K562 (cell line): ENCODE data around the gene IMPDH2. TPM values are rescaled to one million over a fixed set of nuclear protein-coding genes. Genes with fewer than 3 reads are reported as not detected.

ENCODE experiments used
- ARID4B ChIP-seq: sonication (generic); formaldehyde crosslinking; IDR thresholded peaks from 2 replicates; pipeline ENCODE4 v1.8.0; 2022; ENCODE audit warnings: mild to moderate bottlenecking, missing genetic modification reagents
- BCLAF1 ChIP-seq, 2 experiments: fragments of 450-650 bp in 1 of 2; IDR thresholded peaks; 2 replicates each; pipeline ENCODE4 v1.6.1; 2011 to 2017; ENCODE audit warnings: low read depth in 2 of 2, antibody characterized with exemption in 1 of 2, borderline replicate concordance in 1 of 2, low read length in 1 of 2, mild to moderate bottlenecking in 1 of 2, mixed read lengths in 1 of 2; ENCODE audit not compliant: control insufficient read depth in 1 of 2
- ETV6 ChIP-seq, 3 experiments: fragments of 150-350 bp in 1 of 3; sonication (generic) in 1 of 3; formaldehyde crosslinking in 1 of 3; IDR thresholded peaks; 2 replicates each; pipeline versions ENCODE4 v1.6.1 to v1.8.0; 2014 to 2022; ENCODE audit warnings: borderline replicate concordance in 2 of 3, low read depth in 2 of 3, antibody characterized with exemption in 1 of 3, low read length in 1 of 3, mild to moderate bottlenecking in 1 of 3, missing genetic modification reagents in 1 of 3
- FOXK1 ChIP-seq: sonication (generic); formaldehyde crosslinking; IDR thresholded peaks from 2 replicates; pipeline ENCODE4 v1.8.0; 2022; ENCODE audit warnings: missing genetic modification reagents, mild to moderate bottlenecking, borderline replicate concordance
- GTF2A2 ChIP-seq: IDR thresholded peaks from 2 replicates; pipeline ENCODE4 v1.6.1; 2016; ENCODE audit warnings: mild to moderate bottlenecking, missing genetic modification characterization, missing compliant biosample characterization
- NCOA4 ChIP-seq: fragments of 450-650 bp; IDR thresholded peaks from 2 replicates; pipeline ENCODE4 v1.6.1; 2018; ENCODE audit warnings: mild to moderate bottlenecking; ENCODE audit not compliant: partially characterized antibody
- NR1H2 ChIP-seq: sonication (generic); formaldehyde crosslinking; IDR thresholded peaks from 2 replicates; pipeline ENCODE4 v1.4.0; 2020; ENCODE audit warnings: mild to moderate bottlenecking, missing genetic modification reagents
- PML ChIP-seq: IDR thresholded peaks from 2 replicates; pipeline ENCODE4 v1.6.1; 2012; ENCODE audit warnings: low read length, inconsistent platforms
- SMC3 ChIP-seq: conservative IDR thresholded peaks from 2 replicates; pipeline ENCODE4 v1.6.1; 2011; ENCODE audit warnings: low read depth, low read length, improper control_type of control experiment; ENCODE audit not compliant: insufficient read depth
- SP2 ChIP-seq: IDR thresholded peaks from 2 replicates; pipeline ENCODE4 v1.6.1; 2011; ENCODE audit warnings: mild to moderate bottlenecking, low read depth, low read length, moderate library complexity; ENCODE audit not compliant: poor library complexity, severe bottlenecking; ENCODE audit errors: extremely low read depth
- TFE3 ChIP-seq: fragments of 450-650 bp; formaldehyde crosslinking; IDR thresholded peaks from 2 replicates; pipeline ENCODE4 v1.4.0; 2020; ENCODE audit warnings: mild to moderate bottlenecking, mixed read lengths
- TOE1 ChIP-seq, 2 experiments: fragments of 450-650 bp in 1 of 2; sonication (generic) in 1 of 2; formaldehyde crosslinking in 1 of 2; IDR thresholded peaks; 2 replicates each; pipeline versions ENCODE4 v1.7.1 to v1.8.0; 2016 to 2022; ENCODE audit warnings: borderline replicate concordance in 2 of 2, mild to moderate bottlenecking in 2 of 2, antibody characterized with exemption in 1 of 2, inconsistent platforms in 1 of 2, low read depth in 1 of 2, missing genetic modification reagents in 1 of 2, moderate library complexity in 1 of 2
- ZNF121 ChIP-seq: sonication (generic); formaldehyde crosslinking; conservative IDR thresholded peaks from 2 replicates; pipeline ENCODE4 v1.8.0; 2022; ENCODE audit warnings: missing genetic modification reagents
- ZNF766 ChIP-seq: fragments of 200-800 bp; sonication (Bioruptor generic); conservative IDR thresholded peaks from 2 replicates; pipeline ENCODE4 v1.6.1; 2016; ENCODE audit warnings: missing genetic modification characterization, missing compliant biosample characterization
- ZNF77 ChIP-seq: fragments of 250-450 bp; sonication (Bioruptor Pico); IDR thresholded peaks from 2 replicates; pipeline ENCODE4 v1.5.0; 2020
- ZZZ3 ChIP-seq: fragments of 450-650 bp; IDR thresholded peaks from 2 replicates; pipeline ENCODE4 v1.6.1; 2016; ENCODE audit warnings: antibody characterized with exemption, mild to moderate bottlenecking, moderate library complexity
- polyA plus RNA-seq, 8 experiments: library from polyadenylated mRNA; depleted of rRNA in 4 of 8; stranded (reverse) in 5 of 8; unstranded in 3 of 8; fragments of >200 nt; fragmentation: Nextera tagmentation in 2 of 8; fragmentation: Illumina TruSeq in 1 of 8; extraction: Ambion mirVana in 2 of 8; extraction: Trizol in 1 of 8; gene quantifications; 2 replicates each; pipeline versions ENCODE4 v1.2.1 to v1.2.3, GENCODE V29; 2011 to 2014; ENCODE audit warnings: inconsistent platforms in 1 of 8, missing spikeins in 1 of 8
- total RNA-seq, 7 experiments: library from RNA; depleted of rRNA in 6 of 7; stranded (reverse); fragments of >200 nt in 6 of 7; fragmentation: Illumina TruSeq in 2 of 7; extraction: Trizol in 2 of 7; gene quantifications; 2 replicates each; pipeline versions ENCODE4 v1.2.1 to v1.2.3, GENCODE V29; 2011 to 2021; ENCODE audit warnings: low replicate concordance in 1 of 7

IMPDH2 gene
- total and polyA plus RNA-seq, 9 of the 15 experiments (the other 6 are each of a cell fraction or from before 2014, with no cell fraction given), result 318 to 507 (median 366) TPM

- TF ChIP-seq NR1H2 (peak; percentile 43; the same call in 1 of the 2 replicates), SP2 (no peak), ZNF766 (CRISPR knock-in tag) (no peak), GTF2A2 (no peak), BCLAF1 (IDR thresholded peaks at IDR 0.05; ENCODE audit: borderline replicate concordance in 1 of 2, control insufficient read depth in 1 of 2, low read depth in 2 of 2, low read length in 1 of 2) (no peak), ETV6 (IDR thresholded peaks at IDR 0.05; ENCODE audit: borderline replicate concordance in 1 of 2, low read depth in 2 of 2, low read length in 1 of 2) (no peak), ETV6 (CRISPR knock-in tag; IDR thresholded peaks at IDR 0.05; ENCODE audit: borderline replicate concordance) (no peak), ZNF121 (CRISPR knock-in tag) (no peak), PML (no peak), NCOA4 (no peak), ZZZ3 (no peak), TOE1 (IDR thresholded peaks at IDR 0.05; ENCODE audit: borderline replicate concordance) (no peak), TOE1 (CRISPR knock-in tag; IDR thresholded peaks at IDR 0.05; ENCODE audit: borderline replicate concordance, low read depth) (no peak), FOXK1 (CRISPR knock-in tag) (no peak), SMC3 (no peak), ARID4B (CRISPR knock-in tag) (0 out of 2 replicates have a peak, but pooled peaks have one; percentile 46), ZNF77 (CRISPR knock-in tag) (no peak), TFE3 (CRISPR knock-in tag) (no peak)
These were observed 8.6 kb downstream of the IMPDH2 start (continued) for GRCh38 chr3:49020330-49021212.
